HG03097 (cell line): ENCODE measurements around the gene KLK13.

Source experiments
- ATAC-seq: cut with Tn5 transposase; IDR thresholded peaks from one replicate; pipeline ENCODE4 v1.9.1; 2021; ENCODE audit not compliant: unreplicated experiment, low FRiP score

KLK13 gene

GRCh38 chr19:51093101-51093500 lies 28.2 kb upstream of the KLK13 start:
- ATAC-seq: no peak

GRCh38 chr19:51091895-51092873 lies 27.3 kb upstream of the KLK13 start:
- ATAC-seq: no peak

GRCh38 chr19:51091126-51091525 lies 26.2 kb upstream of the KLK13 start:
- ATAC-seq: no peak

- ATAC-seq: no peak
Measured at GRCh38 chr19:51090471-51090870, 25.6 kb upstream of the KLK13 start.

GRCh38 chr19:51089786-51090185 lies 24.9 kb upstream of the KLK13 start:
- ATAC-seq: no peak

GRCh38 chr19:51086153-51086850 lies 21.4 kb upstream of the KLK13 start:
- ATAC-seq: no peak

GRCh38 chr19:51084505-51084904 lies 19.6 kb upstream of the KLK13 start:
- ATAC-seq: no peak

- ATAC-seq: no peak
Measured at GRCh38 chr19:51083783-51084182, 18.9 kb upstream of the KLK13 start.

- no peak for ATAC-seq
Measured at GRCh38 chr19:51083181-51083580, 18.3 kb upstream of the KLK13 start.

- ATAC-seq: no peak
Measured at GRCh38 chr19:51082611-51083010, 17.7 kb upstream of the KLK13 start, which contains the start of gene KLK14. TSS of gene KLK14 (minus strand) at chr19:51082887. CDS start at chr19:51082614, 273 bp downstream.

GRCh38 chr19:51081476-51081875 lies 16.6 kb upstream of the KLK13 start:
- no peak for ATAC-seq

- ATAC-seq: no peak
Measured at GRCh38 chr19:51079481-51080110, 14.7 kb upstream of the KLK13 start.

GRCh38 chr19:51078731-51079130 lies 13.8 kb upstream of the KLK13 start:
- ATAC-seq: no peak

- no peak for ATAC-seq
Measured at GRCh38 chr19:51078104-51078503, 13.2 kb upstream of the KLK13 start.

- no peak for ATAC-seq
Measured at GRCh38 chr19:51076631-51077213, 11.8 kb upstream of the KLK13 start.

- ATAC-seq: no peak
Measured at GRCh38 chr19:51075998-51076397, 11.1 kb upstream of the KLK13 start.

GRCh38 chr19:51071095-51071405 lies 6.2 kb upstream of the KLK13 start:
- no peak for ATAC-seq

GRCh38 chr19:51070334-51071094 lies 5.6 kb upstream of the KLK13 start:
- ATAC-seq: no peak

GRCh38 chr19:51066393-51067186 lies 1.7 kb upstream of the KLK13 start:
- ATAC-seq: no peak
